NCI-H1417 treated with DMSO at 0.1 percent for 48 hours (cell line): ENCODE measurements around the gene DUS1L.

Experiments used
- DNase-seq: peaks from one replicate; lab custom pipeline; 2025; lab: John Stamatoyannopoulos, UW

The DUS1L gene

GRCh38 chr17:82087961-82088837 lies 22.6 kb upstream of the DUS1L start:
- DNase-seq, result no peak

GRCh38 chr17:82086941-82087906 lies 21.6 kb upstream of the DUS1L start:
- DNase-seq, result no peak

- no peak for DNase-seq
Observed at GRCh38 chr17:82085931-82086764, 20.5 kb upstream of the DUS1L start.

- DNase-seq, result no peak
Observed at GRCh38 chr17:82085031-82085861, 19.6 kb upstream of the DUS1L start.

- no peak for DNase-seq
Observed at GRCh38 chr17:82084373-82085030, 18.9 kb upstream of the DUS1L start.

- DNase-seq, result no peak
Observed at GRCh38 chr17:82083533-82084359, 18.1 kb upstream of the DUS1L start.

GRCh38 chr17:82083009-82083408 lies 17.4 kb upstream of the DUS1L start:
- no peak for DNase-seq

- DNase-seq, result no peak
Observed at GRCh38 chr17:82082456-82082855, 16.9 kb upstream of the DUS1L start.

GRCh38 chr17:82081966-82082365 lies 16.4 kb upstream of the DUS1L start:
- DNase-seq, result no peak

GRCh38 chr17:82081546-82081945 lies 15.9 kb upstream of the DUS1L start:
- DNase-seq, result no peak

GRCh38 chr17:82080789-82081464 lies 15.3 kb upstream of the DUS1L start:
- no peak for DNase-seq

- DNase-seq, result no peak
Observed at GRCh38 chr17:82080048-82080788, 14.6 kb upstream of the DUS1L start.

- no peak for DNase-seq
Observed at GRCh38 chr17:82079001-82079677, 13.5 kb upstream of the DUS1L start.

- DNase-seq, result no peak
Observed at GRCh38 chr17:82078433-82078832, 12.8 kb upstream of the DUS1L start.

- DNase-seq, result no peak
Observed at GRCh38 chr17:82077617-82078358, 12.2 kb upstream of the DUS1L start.

GRCh38 chr17:82076785-82077591 lies 11.4 kb upstream of the DUS1L start:
- no peak for DNase-seq
